Neural cell (in vitro differentiated cells): Measurements from ENCODE around the gene TOR2A.

Experiments
- CTCF ChIP-seq: fragments of 450-650 bp; IDR thresholded peaks from 2 replicates; pipeline ENCODE4 v1.5.1; 2014; ENCODE audit warnings: antibody characterized with exemption, mild to moderate bottlenecking, moderate library complexity; ENCODE audit not compliant: poor library complexity, severe bottlenecking
- EP300 ChIP-seq: fragments of 450-650 bp; conservative IDR thresholded peaks from 2 replicates; pipeline ENCODE4 v1.6.1; 2014; ENCODE audit warnings: antibody characterized with exemption, mild to moderate bottlenecking, moderate library complexity; ENCODE audit not compliant: poor library complexity, severe bottlenecking
- EZH2 ChIP-seq: fragments of 200-600, 300-800 bp; shearing (Covaris generic), sonication (generic); IDR thresholded peaks from 2 replicates; pipeline ENCODE4 v1.6.1; 2014; ENCODE audit warnings: antibody characterized with exemption, low read length, borderline replicate concordance, mild to moderate bottlenecking; ENCODE audit not compliant: insufficient read depth, poor library complexity, severe bottlenecking
- POLR2AphosphoS5 ChIP-seq: IDR thresholded peaks from 2 replicates; pipeline ENCODE4 v1.6.1; 2012
- REST ChIP-seq: IDR thresholded peaks from 2 replicates; pipeline ENCODE4 v1.6.1; 2012; ENCODE audit warnings: borderline replicate concordance
- TAF1 ChIP-seq: IDR thresholded peaks from 2 replicates; pipeline ENCODE4 v1.6.1; 2012; ENCODE audit warnings: low read depth

GRCh38 chr9:127756233-127756632 lies 21.1 kb upstream of the TOR2A start:
- no peak for TF ChIP-seq CTCF
- TF ChIP-seq TAF1: no peak
- TF ChIP-seq EZH2: no peak
- TF ChIP-seq EP300: no peak
- no peak for TF ChIP-seq POLR2AphosphoS5
- no peak for TF ChIP-seq REST
